GM23338 (cell line): Measurements from ENCODE around the gene HTRA1.

Source experiments
- CREB1 ChIP-seq: fragments of 250-450 bp; sonication (Bioruptor Pico); IDR thresholded peaks from 2 replicates; pipeline ENCODE4 v1.5.0; 2020; ENCODE audit warnings: low read depth, mild to moderate bottlenecking, moderate library complexity
- CTCF ChIP-seq, 2 experiments: fragments of 200-600 bp in 1 of 2; sonication (generic) in 1 of 2; conservative IDR thresholded peaks; 2 replicates each; pipeline versions ENCODE4 v1.5.1 to v1.6.1; 2016 to 2017; ENCODE audit warnings: antibody characterized with exemption in 2 of 2, low read depth in 2 of 2, mild to moderate bottlenecking in 2 of 2, moderate library complexity in 1 of 2
- ETS1 ChIP-seq: IDR thresholded peaks from 2 replicates; pipeline ENCODE4 v1.6.1; 2016; ENCODE audit warnings: antibody characterized with exemption
- EZH2 ChIP-seq: fragments of 200-600 bp; sonication (generic); IDR thresholded peaks from one replicate; pipeline ENCODE4 v1.8.0; 2017; ENCODE audit warnings: antibody characterized with exemption, mild to moderate bottlenecking, low read depth; ENCODE audit not compliant: unreplicated experiment
- EZH2phosphoT487 ChIP-seq: fragments of 200-600 bp; sonication (generic); IDR thresholded peaks from one replicate; pipeline ENCODE4 v1.8.1; 2018; ENCODE audit warnings: antibody characterized with exemption; ENCODE audit not compliant: unreplicated experiment
- JUNB ChIP-seq: IDR thresholded peaks from one replicate; pipeline ENCODE4 v1.6.1; 2016; ENCODE audit warnings: antibody characterized with exemption; ENCODE audit not compliant: unreplicated experiment
- NANOG ChIP-seq: IDR thresholded peaks from 2 replicates; pipeline ENCODE4 v1.6.1; 2016; ENCODE audit warnings: antibody characterized with exemption, borderline replicate concordance
- POLR2AphosphoS5 ChIP-seq: IDR thresholded peaks from 2 replicates; pipeline ENCODE4 v1.6.1; 2016; ENCODE audit warnings: antibody characterized with exemption, low read depth
- STAT1 ChIP-seq: IDR thresholded peaks from one replicate; pipeline ENCODE4 v1.6.1; 2016; ENCODE audit warnings: antibody characterized with exemption; ENCODE audit not compliant: unreplicated experiment
- ZNF114 ChIP-seq: fragments of 250-450 bp; sonication (Bioruptor Pico); IDR thresholded peaks from 2 replicates; pipeline ENCODE4 v1.5.0; 2020; ENCODE audit warnings: mild to moderate bottlenecking, moderate library complexity
- ZNF331 ChIP-seq: fragments of 250-450 bp; sonication (Bioruptor Pico); IDR thresholded peaks from 2 replicates; pipeline ENCODE4 v1.5.0; 2020; ENCODE audit warnings: low read depth, mild to moderate bottlenecking, moderate library complexity
- TF ChIP-seq, protein P1 (sequence below): IDR thresholded peaks from one replicate; pipeline ENCODE4 v1.6.1; 2018; ENCODE audit warnings: antibody characterized with exemption; ENCODE audit not compliant: unreplicated experiment
- TF ChIP-seq, protein P2 (sequence below): fragments of 250-450 bp; sonication (Bioruptor Pico); IDR thresholded peaks from 2 replicates; pipeline ENCODE4 v1.5.0; 2020; ENCODE audit warnings: mild to moderate bottlenecking, moderate library complexity

GRCh38 chr10:122524811-122525210 is 63.5 kb downstream of the HTRA1 start:
- TF ChIP-seq, protein P1, sequence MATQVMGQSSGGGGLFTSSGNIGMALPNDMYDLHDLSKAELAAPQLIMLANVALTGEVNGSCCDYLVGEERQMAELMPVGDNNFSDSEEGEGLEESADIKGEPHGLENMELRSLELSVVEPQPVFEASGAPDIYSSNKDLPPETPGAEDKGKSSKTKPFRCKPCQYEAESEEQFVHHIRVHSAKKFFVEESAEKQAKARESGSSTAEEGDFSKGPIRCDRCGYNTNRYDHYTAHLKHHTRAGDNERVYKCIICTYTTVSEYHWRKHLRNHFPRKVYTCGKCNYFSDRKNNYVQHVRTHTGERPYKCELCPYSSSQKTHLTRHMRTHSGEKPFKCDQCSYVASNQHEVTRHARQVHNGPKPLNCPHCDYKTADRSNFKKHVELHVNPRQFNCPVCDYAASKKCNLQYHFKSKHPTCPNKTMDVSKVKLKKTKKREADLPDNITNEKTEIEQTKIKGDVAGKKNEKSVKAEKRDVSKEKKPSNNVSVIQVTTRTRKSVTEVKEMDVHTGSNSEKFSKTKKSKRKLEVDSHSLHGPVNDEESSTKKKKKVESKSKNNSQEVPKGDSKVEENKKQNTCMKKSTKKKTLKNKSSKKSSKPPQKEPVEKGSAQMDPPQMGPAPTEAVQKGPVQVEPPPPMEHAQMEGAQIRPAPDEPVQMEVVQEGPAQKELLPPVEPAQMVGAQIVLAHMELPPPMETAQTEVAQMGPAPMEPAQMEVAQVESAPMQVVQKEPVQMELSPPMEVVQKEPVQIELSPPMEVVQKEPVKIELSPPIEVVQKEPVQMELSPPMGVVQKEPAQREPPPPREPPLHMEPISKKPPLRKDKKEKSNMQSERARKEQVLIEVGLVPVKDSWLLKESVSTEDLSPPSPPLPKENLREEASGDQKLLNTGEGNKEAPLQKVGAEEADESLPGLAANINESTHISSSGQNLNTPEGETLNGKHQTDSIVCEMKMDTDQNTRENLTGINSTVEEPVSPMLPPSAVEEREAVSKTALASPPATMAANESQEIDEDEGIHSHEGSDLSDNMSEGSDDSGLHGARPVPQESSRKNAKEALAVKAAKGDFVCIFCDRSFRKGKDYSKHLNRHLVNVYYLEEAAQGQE: no peak
- no peak for TF ChIP-seq CTCF (conservative IDR thresholded peaks at IDR 0.05; ENCODE audit: low read depth in 2 of 2)
- TF ChIP-seq EZH2: no peak
- TF ChIP-seq POLR2AphosphoS5: no peak
- no peak for TF ChIP-seq ETS1
- TF ChIP-seq JUNB: no peak
- TF ChIP-seq STAT1: no peak
- no peak for TF ChIP-seq EZH2phosphoT487
- TF ChIP-seq NANOG: no peak
- no peak for TF ChIP-seq CREB1 (CRISPR knock-in tag)
- TF ChIP-seq ZNF114 (CRISPR knock-in tag): no peak
- TF ChIP-seq ZNF331 (CRISPR knock-in tag): no peak
- TF ChIP-seq, protein P2, sequence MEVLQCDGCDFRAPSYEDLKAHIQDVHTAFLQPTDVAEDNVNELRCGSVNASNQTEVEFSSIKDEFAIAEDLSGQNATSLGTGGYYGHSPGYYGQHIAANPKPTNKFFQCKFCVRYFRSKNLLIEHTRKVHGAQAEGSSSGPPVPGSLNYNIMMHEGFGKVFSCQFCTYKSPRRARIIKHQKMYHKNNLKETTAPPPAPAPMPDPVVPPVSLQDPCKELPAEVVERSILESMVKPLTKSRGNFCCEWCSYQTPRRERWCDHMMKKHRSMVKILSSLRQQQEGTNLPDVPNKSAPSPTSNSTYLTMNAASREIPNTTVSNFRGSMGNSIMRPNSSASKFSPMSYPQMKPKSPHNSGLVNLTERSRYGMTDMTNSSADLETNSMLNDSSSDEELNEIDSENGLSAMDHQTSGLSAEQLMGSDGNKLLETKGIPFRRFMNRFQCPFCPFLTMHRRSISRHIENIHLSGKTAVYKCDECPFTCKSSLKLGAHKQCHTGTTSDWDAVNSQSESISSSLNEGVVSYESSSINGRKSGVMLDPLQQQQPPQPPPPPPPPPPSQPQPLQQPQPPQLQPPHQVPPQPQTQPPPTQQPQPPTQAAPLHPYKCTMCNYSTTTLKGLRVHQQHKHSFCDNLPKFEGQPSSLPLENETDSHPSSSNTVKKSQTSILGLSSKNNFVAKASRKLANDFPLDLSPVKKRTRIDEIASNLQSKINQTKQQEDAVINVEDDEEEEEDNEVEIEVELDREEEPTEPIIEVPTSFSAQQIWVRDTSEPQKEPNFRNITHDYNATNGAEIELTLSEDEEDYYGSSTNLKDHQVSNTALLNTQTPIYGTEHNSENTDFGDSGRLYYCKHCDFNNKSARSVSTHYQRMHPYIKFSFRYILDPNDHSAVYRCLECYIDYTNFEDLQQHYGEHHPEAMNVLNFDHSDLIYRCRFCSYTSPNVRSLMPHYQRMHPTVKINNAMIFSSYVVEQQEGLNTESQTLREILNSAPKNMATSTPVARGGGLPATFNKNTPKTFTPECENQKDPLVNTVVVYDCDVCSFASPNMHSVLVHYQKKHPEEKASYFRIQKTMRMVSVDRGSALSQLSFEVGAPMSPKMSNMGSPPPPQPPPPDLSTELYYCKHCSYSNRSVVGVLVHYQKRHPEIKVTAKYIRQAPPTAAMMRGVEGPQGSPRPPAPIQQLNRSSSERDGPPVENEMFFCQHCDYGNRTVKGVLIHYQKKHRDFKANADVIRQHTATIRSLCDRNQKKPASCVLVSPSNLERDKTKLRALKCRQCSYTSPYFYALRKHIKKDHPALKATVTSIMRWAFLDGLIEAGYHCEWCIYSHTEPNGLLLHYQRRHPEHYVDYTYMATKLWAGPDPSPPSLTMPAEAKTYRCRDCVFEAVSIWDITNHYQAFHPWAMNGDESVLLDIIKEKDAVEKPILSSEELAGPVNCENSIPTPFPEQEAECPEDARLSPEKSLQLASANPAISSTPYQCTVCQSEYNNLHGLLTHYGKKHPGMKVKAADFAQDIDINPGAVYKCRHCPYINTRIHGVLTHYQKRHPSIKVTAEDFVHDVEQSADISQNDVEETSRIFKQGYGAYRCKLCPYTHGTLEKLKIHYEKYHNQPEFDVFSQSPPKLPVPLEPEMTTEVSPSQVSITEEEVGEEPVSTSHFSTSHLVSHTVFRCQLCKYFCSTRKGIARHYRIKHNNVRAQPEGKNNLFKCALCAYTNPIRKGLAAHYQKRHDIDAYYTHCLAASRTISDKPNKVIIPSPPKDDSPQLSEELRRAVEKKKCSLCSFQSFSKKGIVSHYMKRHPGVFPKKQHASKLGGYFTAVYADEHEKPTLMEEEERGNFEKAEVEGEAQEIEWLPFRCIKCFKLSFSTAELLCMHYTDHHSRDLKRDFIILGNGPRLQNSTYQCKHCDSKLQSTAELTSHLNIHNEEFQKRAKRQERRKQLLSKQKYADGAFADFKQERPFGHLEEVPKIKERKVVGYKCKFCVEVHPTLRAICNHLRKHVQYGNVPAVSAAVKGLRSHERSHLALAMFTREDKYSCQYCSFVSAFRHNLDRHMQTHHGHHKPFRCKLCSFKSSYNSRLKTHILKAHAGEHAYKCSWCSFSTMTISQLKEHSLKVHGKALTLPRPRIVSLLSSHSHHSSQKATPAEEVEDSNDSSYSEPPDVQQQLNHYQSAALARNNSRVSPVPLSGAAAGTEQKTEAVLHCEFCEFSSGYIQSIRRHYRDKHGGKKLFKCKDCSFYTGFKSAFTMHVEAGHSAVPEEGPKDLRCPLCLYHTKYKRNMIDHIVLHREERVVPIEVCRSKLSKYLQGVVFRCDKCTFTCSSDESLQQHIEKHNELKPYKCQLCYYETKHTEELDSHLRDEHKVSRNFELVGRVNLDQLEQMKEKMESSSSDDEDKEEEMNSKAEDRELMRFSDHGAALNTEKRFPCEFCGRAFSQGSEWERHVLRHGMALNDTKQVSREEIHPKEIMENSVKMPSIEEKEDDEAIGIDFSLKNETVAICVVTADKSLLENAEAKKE: no peak
